Measurements from ENCODE around the gene ABHD8. TPM values are rescaled to one million over a fixed set of nuclear protein-coding genes. Genes with fewer than 3 reads are reported as not detected.

Gene ABHD8
- total and polyA plus RNA-seq, 2 experiments from 2014 or later = 5.5 to 16.5 TPM

DNA sequence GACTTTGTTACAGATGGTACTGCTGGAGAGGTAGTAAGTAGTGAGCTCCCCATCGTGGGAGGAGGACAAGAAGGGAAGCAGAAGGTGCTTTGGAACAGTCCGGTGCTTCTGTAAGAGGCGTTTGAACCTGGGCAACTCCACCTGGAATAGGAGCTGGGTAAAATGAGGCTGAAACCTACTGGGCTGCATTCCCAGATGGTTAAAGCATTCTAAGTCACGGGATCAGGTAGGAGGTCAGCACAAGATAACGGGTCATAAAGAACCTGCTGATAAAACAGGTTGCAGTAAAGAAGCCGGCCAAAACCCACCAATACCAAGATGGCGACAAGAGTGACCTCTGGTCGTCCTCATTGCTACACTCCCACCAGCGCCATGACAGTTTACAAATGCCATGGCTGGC lies 16.5 kb downstream of the ABHD8 start (continued):
- TF ChIP-seq CREB1 (CRISPR knock-in tag; IDR thresholded peaks at IDR 0.05; ENCODE audit: low read depth) = no peak
- TF ChIP-seq, protein P1, sequence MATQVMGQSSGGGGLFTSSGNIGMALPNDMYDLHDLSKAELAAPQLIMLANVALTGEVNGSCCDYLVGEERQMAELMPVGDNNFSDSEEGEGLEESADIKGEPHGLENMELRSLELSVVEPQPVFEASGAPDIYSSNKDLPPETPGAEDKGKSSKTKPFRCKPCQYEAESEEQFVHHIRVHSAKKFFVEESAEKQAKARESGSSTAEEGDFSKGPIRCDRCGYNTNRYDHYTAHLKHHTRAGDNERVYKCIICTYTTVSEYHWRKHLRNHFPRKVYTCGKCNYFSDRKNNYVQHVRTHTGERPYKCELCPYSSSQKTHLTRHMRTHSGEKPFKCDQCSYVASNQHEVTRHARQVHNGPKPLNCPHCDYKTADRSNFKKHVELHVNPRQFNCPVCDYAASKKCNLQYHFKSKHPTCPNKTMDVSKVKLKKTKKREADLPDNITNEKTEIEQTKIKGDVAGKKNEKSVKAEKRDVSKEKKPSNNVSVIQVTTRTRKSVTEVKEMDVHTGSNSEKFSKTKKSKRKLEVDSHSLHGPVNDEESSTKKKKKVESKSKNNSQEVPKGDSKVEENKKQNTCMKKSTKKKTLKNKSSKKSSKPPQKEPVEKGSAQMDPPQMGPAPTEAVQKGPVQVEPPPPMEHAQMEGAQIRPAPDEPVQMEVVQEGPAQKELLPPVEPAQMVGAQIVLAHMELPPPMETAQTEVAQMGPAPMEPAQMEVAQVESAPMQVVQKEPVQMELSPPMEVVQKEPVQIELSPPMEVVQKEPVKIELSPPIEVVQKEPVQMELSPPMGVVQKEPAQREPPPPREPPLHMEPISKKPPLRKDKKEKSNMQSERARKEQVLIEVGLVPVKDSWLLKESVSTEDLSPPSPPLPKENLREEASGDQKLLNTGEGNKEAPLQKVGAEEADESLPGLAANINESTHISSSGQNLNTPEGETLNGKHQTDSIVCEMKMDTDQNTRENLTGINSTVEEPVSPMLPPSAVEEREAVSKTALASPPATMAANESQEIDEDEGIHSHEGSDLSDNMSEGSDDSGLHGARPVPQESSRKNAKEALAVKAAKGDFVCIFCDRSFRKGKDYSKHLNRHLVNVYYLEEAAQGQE (IDR thresholded peaks at IDR 0.05; ENCODE audit: unreplicated experiment) = no peak
- no peak for TF ChIP-seq EZH2 (IDR thresholded peaks at IDR 0.05; ENCODE audit: low read depth, unreplicated experiment)
- no peak for TF ChIP-seq EZH2phosphoT487 (IDR thresholded peaks at IDR 0.05; ENCODE audit: unreplicated experiment)
- TF ChIP-seq NANOG (IDR thresholded peaks at IDR 0.05; ENCODE audit: borderline replicate concordance) = no peak
- no peak for TF ChIP-seq POLR2AphosphoS5 (IDR thresholded peaks at IDR 0.05; ENCODE audit: low read depth)

DNA sequence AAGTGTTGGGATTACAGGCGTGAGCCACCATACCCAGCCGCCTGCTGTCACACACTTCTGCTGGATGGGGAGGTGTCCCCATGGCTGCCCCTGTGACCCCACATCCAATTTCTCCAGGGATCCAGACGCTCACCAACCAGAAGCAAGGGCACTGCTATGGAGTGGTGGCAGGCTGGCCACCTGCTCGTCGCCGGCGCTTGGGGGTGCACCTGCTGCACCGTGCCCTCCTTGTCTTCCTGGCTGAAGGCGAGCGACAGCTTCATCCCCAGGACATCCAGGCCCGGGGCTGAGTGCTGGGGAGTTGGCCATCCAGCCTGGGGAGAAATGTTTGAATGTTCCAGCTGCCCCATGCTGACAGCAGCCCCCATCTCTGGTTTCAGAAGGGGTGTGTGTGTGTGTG lies 17.0 kb downstream of the ABHD8 start:
- no peak overlapping the region for H3K4me3 ChIP-seq
- peaks cover 20% of the 10 kb centered on the region for H3F3A ChIP-seq (replicated peaks; ENCODE audit: low read depth)
- H2AFZ ChIP-seq = no peak overlapping the region
- ATAC-seq = no peak
- no peaks in the 10 kb centered on the region for H3K4me1 ChIP-seq (ENCODE audit: insufficient read depth)
- no peak overlapping the region for H3K27ac ChIP-seq (ENCODE audit: low read depth)
- H3K36me3 Mint-ChIP-seq (ENCODE audit: low read depth) = peaks cover 25% of the 10 kb centered on the region
- H3K4me1 Mint-ChIP-seq = peaks cover 2% of the 10 kb centered on the region
- H3K4me3 Mint-ChIP-seq = no peak overlapping the region
- H4K20me1 ChIP-seq (replicated peaks; ENCODE audit: insufficient read depth) = peaks cover 4% of the 10 kb centered on the region; the same call in 1 of the 2 replicates
- no peaks in the 10 kb centered on the region for H3K9me2 ChIP-seq (ENCODE audit: insufficient read depth)
- peaks cover 9% of the 10 kb centered on the region for H3K27me3 Mint-ChIP-seq (ENCODE audit: insufficient read depth, low read depth, poor library complexity)
- no peaks in the 10 kb centered on the region for H3K9me3 Mint-ChIP-seq
- no peak overlapping the region for H3K4me2 ChIP-seq
- no peaks in the 10 kb centered on the region for H3K79me2 ChIP-seq (replicated peaks; ENCODE audit: insufficient read depth)
- H3K36me3 ChIP-seq (ENCODE audit: insufficient read depth) = no peaks in the 10 kb centered on the region
- H3K27ac Mint-ChIP-seq = no peak overlapping the region
- H3K27me3 ChIP-seq (ENCODE audit: insufficient read depth) = peaks cover 6% of the 10 kb centered on the region; the same call in 1 of the 2 replicates
- no peak for DNase-seq (ENCODE audit: low spot score)
- TF ChIP-seq STAT1 (IDR thresholded peaks at IDR 0.05; ENCODE audit: unreplicated experiment) (no peak), EZH2 (IDR thresholded peaks at IDR 0.05; ENCODE audit: low read depth, unreplicated experiment) (no peak), POLR2AphosphoS5 (IDR thresholded peaks at IDR 0.05; ENCODE audit: low read depth) (no peak), NANOG (IDR thresholded peaks at IDR 0.05; ENCODE audit: borderline replicate concordance) (no peak), EZH2phosphoT487 (IDR thresholded peaks at IDR 0.05; ENCODE audit: unreplicated experiment) (no peak), ZNF114 (CRISPR knock-in tag; IDR thresholded peaks at IDR 0.05) (no peak), ZNF331 (CRISPR knock-in tag; IDR thresholded peaks at IDR 0.05; ENCODE audit: low read depth) (no peak), CREB1 (CRISPR knock-in tag; IDR thresholded peaks at IDR 0.05; ENCODE audit: low read depth) (no peak)
- TF ChIP-seq, protein P2, sequence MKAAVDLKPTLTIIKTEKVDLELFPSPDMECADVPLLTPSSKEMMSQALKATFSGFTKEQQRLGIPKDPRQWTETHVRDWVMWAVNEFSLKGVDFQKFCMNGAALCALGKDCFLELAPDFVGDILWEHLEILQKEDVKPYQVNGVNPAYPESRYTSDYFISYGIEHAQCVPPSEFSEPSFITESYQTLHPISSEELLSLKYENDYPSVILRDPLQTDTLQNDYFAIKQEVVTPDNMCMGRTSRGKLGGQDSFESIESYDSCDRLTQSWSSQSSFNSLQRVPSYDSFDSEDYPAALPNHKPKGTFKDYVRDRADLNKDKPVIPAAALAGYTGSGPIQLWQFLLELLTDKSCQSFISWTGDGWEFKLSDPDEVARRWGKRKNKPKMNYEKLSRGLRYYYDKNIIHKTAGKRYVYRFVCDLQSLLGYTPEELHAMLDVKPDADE (IDR thresholded peaks at IDR 0.05) = no peak
- TF ChIP-seq, protein P1 (IDR thresholded peaks at IDR 0.05; ENCODE audit: unreplicated experiment) = no peak
